Endothelial cell of umbilical vein (primary cell): ENCODE results near the gene GRAMD4. TPM values are rescaled to one million over a fixed set of nuclear protein-coding genes. Genes with fewer than 3 reads are reported as not detected.

Source experiments
- BruUV-seq: library from RNA; stranded (reverse); fragments of 400-500 nt; replicated peaks from 2 replicates; lab custom pipeline; 2021; lab: Mats Ljungman, UMichigan
- CTCF ChIA-PET: fragments of 300-600, 350-600 bp; sonication (Branson Sonifier 250); formaldehyde crosslinking; loops from one replicate; lab custom pipeline; 2021; ENCODE audit warnings: antibody characterized with exemption, inconsistent platforms; lab: Charles Lee
- POLR2A ChIA-PET: fragments of 300-600, 350-600 bp; sonication (Branson Sonifier 250); formaldehyde crosslinking; loops from one replicate; lab custom pipeline; 2021; ENCODE audit warnings: antibody characterized with exemption, inconsistent platforms; lab: Charles Lee
- DNase-seq: peaks from one replicate; pipeline ENCODE4 v3.0.0-alpha.2; 2011; ENCODE audit warnings: low read depth, low spot score
- FAIRE-seq: peaks from 2 replicates; lab custom pipeline; 2011; peaks lifted over from hg19 to GRCh38; lab: Jason Lieb, UNC
- H2AFZ ChIP-seq: 2 replicates; pipeline ENCODE4 v1.6.0; 2012; ENCODE audit warnings: low read depth, low read length, control low read depth, inconsistent platforms
- H3K27ac ChIP-seq: 2 replicates; pipeline ENCODE4 v1.5.1; 2011; ENCODE audit warnings: low read depth, mild to moderate bottlenecking, control low read depth, low read length, moderate library complexity; ENCODE audit not compliant: insufficient read depth
- H3K27me3 ChIP-seq, 2 experiments: 2 replicates each; pipeline versions ENCODE4 v1.6.0 to v1.6.1; 2011; ENCODE audit warnings: low read length in 2 of 2, mixed read lengths in 1 of 2; ENCODE audit not compliant: control insufficient read depth in 2 of 2, insufficient read depth in 2 of 2
- H3K36me3 ChIP-seq, 2 experiments: 2 replicates in 1 of 2; 3 replicates in 1 of 2; pipeline ENCODE4 v1.5.1; 2011; ENCODE audit warnings: low read length in 2 of 2, mild to moderate bottlenecking in 1 of 2, moderate library complexity in 1 of 2; ENCODE audit not compliant: control insufficient read depth in 2 of 2, insufficient read depth in 2 of 2; ENCODE audit errors: extremely low read depth in 1 of 2
- H3K4me1 ChIP-seq: 3 replicates; pipeline ENCODE4 v1.5.1; 2011; ENCODE audit warnings: mild to moderate bottlenecking, low read length; ENCODE audit not compliant: control insufficient read depth, insufficient read depth; ENCODE audit errors: extremely low read depth
- H3K4me2 ChIP-seq: 2 replicates; pipeline ENCODE4 v1.6.1; 2011; ENCODE audit warnings: low read length, control low read depth, mixed read lengths; ENCODE audit not compliant: insufficient read depth
- H3K4me3 ChIP-seq, 3 experiments: fragments of 200-600 bp in 1 of 3; sonication (generic), shearing (Covaris generic) in 1 of 3; replicated peaks in 1 of 3; 2 replicates each; pipeline ENCODE4 v1.5.1; 2011 to 2016; ENCODE audit warnings: control low read depth in 3 of 3, low read length in 3 of 3, mild to moderate bottlenecking in 2 of 3, inconsistent platforms in 1 of 3, low read depth in 1 of 3, moderate library complexity in 1 of 3; ENCODE audit not compliant: insufficient read depth in 1 of 3
- H3K79me2 ChIP-seq: 2 replicates; pipeline ENCODE4 v1.6.0; 2012; ENCODE audit warnings: low read length, inconsistent platforms; ENCODE audit not compliant: control insufficient read depth, insufficient read depth
- H3K9ac ChIP-seq: replicated peaks from 2 replicates; pipeline ENCODE3; 2011; ENCODE audit warnings: low read length, control low read depth; ENCODE audit not compliant: insufficient read depth; ENCODE audit errors: extremely low read depth
- H3K9me1 ChIP-seq: replicated peaks from 3 replicates; pipeline ENCODE4 v1.6.0; 2011; ENCODE audit warnings: mild to moderate bottlenecking, low read length; ENCODE audit not compliant: control insufficient read depth, insufficient read depth; ENCODE audit errors: extremely low read depth
- H3K9me3 ChIP-seq: replicated peaks from 2 replicates; pipeline ENCODE4 v1.5.1; 2012; ENCODE audit warnings: low read length, inconsistent platforms; ENCODE audit not compliant: control insufficient read depth, insufficient read depth
- H4K20me1 ChIP-seq: replicated peaks from 2 replicates; pipeline ENCODE3; 2011; ENCODE audit warnings: mild to moderate bottlenecking, low read length; ENCODE audit not compliant: control insufficient read depth, insufficient read depth; ENCODE audit errors: extremely low read depth
- CTCF ChIP-seq, 2 donors: IDR thresholded peaks; 1 replicate in 1 of 2; 2 replicates in 1 of 2; pipeline ENCODE4 v1.5.1; 2011; ENCODE audit warnings: low read length in 2 of 2, mild to moderate bottlenecking in 2 of 2, moderate library complexity in 2 of 2, control low read depth in 1 of 2, inconsistent platforms in 1 of 2, low read depth in 1 of 2; ENCODE audit not compliant: insufficient read depth in 1 of 2; ENCODE audit errors: extremely low read depth in 1 of 2
- EZH2 ChIP-seq: IDR thresholded peaks from 2 replicates; pipeline ENCODE4 v1.6.1; 2012; ENCODE audit warnings: borderline replicate concordance, low read depth, mild to moderate bottlenecking, moderate library complexity, low read length, inconsistent platforms; ENCODE audit not compliant: severe bottlenecking
- FOS ChIP-seq: IDR thresholded peaks from 2 replicates; pipeline ENCODE4 v1.6.1; 2011; ENCODE audit warnings: mild to moderate bottlenecking, low read length, moderate library complexity, borderline replicate concordance; ENCODE audit not compliant: insufficient read depth
- GATA2 ChIP-seq: IDR thresholded peaks from 2 replicates; pipeline ENCODE4 v1.7.0; 2011; ENCODE audit warnings: low read depth, mild to moderate bottlenecking, moderate library complexity, mixed read lengths, low read length; ENCODE audit not compliant: insufficient read length, insufficient read depth
- JUN ChIP-seq: IDR thresholded peaks from 2 replicates; pipeline ENCODE4 v1.6.1; 2011; ENCODE audit warnings: borderline replicate concordance, low read depth; ENCODE audit not compliant: insufficient read length, insufficient read depth
- MYC ChIP-seq: IDR thresholded peaks from one replicate; pipeline ENCODE4 v1.6.1; 2011; ENCODE audit warnings: mild to moderate bottlenecking, low read depth, low read length
- POLR2A ChIP-seq: IDR thresholded peaks from 2 replicates; pipeline ENCODE4 v1.6.1; 2012; ENCODE audit warnings: low read depth, mild to moderate bottlenecking, control low read depth, low read length
- POLR2AphosphoS5 ChIP-seq: IDR thresholded peaks from 2 replicates; pipeline ENCODE4 v1.6.1; 2012; ENCODE audit warnings: low read depth, mild to moderate bottlenecking, control low read depth, low read length, moderate library complexity; ENCODE audit not compliant: insufficient read depth
- dilution Hi-C: fragments of 300-500 bp; cut with MboI; formaldehyde crosslinking; loops from one replicate; pipeline ENCODE4 v1.15.0; 2019; ENCODE audit warnings: low sequenced_read_pairs; ENCODE audit not compliant: extremely low pct_ligation_motif_present
- intact Hi-C: fragments of 100-400 bp; cut with micrococcal nuclease; formaldehyde crosslinking; loops from one replicate; pipeline ENCODE4 v1.10.0; 2022
- polyA plus RNA-seq, 4 experiments: library from polyadenylated mRNA; depleted of rRNA in 3 of 4; stranded (reverse) in 3 of 4; unstranded in 1 of 4; fragments of >200 nt; gene quantifications; 2 replicates each; pipeline versions ENCODE4 v1.2.1 to v1.2.3, GENCODE V29; 2011 to 2012; ENCODE audit warnings: missing spikeins in 1 of 4
- total RNA-seq: library from RNA; stranded (reverse); gene quantifications from 2 replicates; pipeline ENCODE4 v1.2.3, GENCODE V29; 2021
- TF ChIP-seq, protein P1 (sequence below): IDR thresholded peaks from 2 replicates; pipeline ENCODE4 v1.6.1; 2011; ENCODE audit not compliant: insufficient read depth, insufficient read length

The GRAMD4 gene
- total and polyA plus RNA-seq, 2 donors (not counting 3 experiments of a cell fraction or from before 2014, with no cell fraction given): 5.9 to 14.8 TPM

- FAIRE-seq: no peak
- DNase-seq: no peak
- Histone ChIP-seq H3K9me1 (no peaks in the 10 kb centered on the region), H3K9ac (no peak overlapping the region), H3K79me2 (no peaks in the 10 kb centered on the region), H3K36me3 (peaks cover 49 to 65% of the 10 kb centered on the region in 2 experiments), H4K20me1 (no peaks in the 10 kb centered on the region), H3K4me2 (no peak overlapping the region), H2AFZ (no peak overlapping the region), H3K4me1 (no peaks in the 10 kb centered on the region), H3K27ac (no peak overlapping the region), H3K27me3 (no peaks in the 10 kb centered on the region), H3K4me3 (no peak overlapping the region), H3K9me3 (no peaks in the 10 kb centered on the region)
- intact Hi-C loops (no loop called here), dilution Hi-C loops (no loop called here)
- ChIA-PET POLR2A (no interaction called here), CTCF (no interaction called here)
- TF ChIP-seq POLR2AphosphoS5 (no peak), POLR2A (no peak), GATA2 (no peak), MYC (no peak), CTCF (IDR thresholded peaks at IDR 0.05; ENCODE audit: extremely low read depth in 1 of 2, insufficient read depth in 1 of 2, low read depth in 1 of 2, low read length in 2 of 2) (no peak), FOS (no peak), EZH2 (no peak), JUN (no peak)
- TF ChIP-seq, protein P1, sequence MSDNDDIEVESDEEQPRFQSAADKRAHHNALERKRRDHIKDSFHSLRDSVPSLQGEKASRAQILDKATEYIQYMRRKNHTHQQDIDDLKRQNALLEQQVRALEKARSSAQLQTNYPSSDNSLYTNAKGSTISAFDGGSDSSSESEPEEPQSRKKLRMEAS: no peak
- no TSS peak for BruUV-seq
Observed at GRCh38 chr22:46693634-46694415, 73.6 kb downstream of the GRAMD4 start.
